Tongue (tissue), 3 donors: ENCODE results near the gene RTF1. TPM values are rescaled to one million over a fixed set of nuclear protein-coding genes. Genes with fewer than 3 reads are reported as not detected.

Experiments used
- DNase-seq: peaks from one replicate; pipeline ENCODE4 v3.0.0-alpha.2; 2015
- small RNA-seq: library from RNA; depleted of rRNA; stranded (forward); fragments of <200 nt; gene quantifications from one replicate; pipeline ENCODE3, GENCODE V24; 2014; ENCODE audit warnings: low replicate concordance
- total RNA-seq: library from RNA; depleted of rRNA; stranded (reverse); fragments of >200 nt; gene quantifications from one replicate; pipeline ENCODE4 v1.2.3, GENCODE V29; 2014

The RTF1 gene
- total RNA-seq, 1 donor from 2014 or later = 46.4 TPM

DNA sequence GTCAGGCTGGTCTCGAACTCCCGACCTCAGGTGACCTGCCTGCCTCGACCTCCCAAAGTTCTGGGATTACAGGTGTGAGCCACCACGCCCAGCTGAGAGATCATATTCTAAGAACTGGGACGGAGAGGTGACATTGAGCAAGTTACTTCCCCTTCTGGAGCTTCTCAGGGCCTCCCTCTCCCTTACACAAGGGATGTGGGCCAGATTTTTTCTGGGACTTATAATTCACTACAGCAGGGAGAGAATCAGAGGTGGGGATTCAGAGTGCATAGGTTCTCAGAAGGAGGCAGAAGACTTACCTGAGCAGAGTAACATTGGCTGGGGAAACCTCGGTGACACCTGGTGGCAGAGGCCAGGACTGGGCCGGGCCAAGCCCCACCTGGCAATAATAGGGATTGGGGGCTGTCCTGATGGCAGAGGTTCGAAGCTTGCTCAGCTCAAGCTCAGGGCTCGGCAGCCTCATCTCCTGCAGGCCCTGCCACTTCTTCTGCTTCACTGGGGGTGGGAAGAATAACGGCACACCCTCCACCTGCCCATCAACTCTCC lies 90.0 kb downstream of the RTF1 start:
- DNase-seq = no peak

DNA sequence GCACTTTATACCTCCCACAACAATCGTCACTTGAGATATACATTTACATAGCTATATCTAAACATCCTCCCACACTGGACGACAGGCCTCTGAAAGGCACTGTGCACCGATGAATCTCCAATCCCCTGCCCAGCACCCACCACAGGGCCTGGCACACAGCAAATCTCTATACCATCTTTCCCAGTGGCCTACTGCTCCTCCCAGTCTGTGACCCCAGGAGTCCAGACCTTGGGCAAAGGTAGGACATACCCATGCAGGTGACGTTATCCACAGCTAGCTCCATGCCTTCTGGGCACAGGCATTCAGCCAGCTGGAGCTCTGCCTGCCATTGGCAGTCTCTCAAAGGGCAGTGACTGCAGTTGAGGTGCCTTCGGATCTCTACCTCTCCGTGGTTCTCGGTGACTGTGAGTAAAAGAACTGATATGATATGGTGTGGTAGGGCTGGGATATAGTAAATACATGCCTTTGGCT lies 91.0 kb downstream of the RTF1 start:
- no peak for DNase-seq

- no peak for DNase-seq
Measured at GRCh38 chr15:41510728-41511127, 93.8 kb downstream of the RTF1 start.

- no peak for DNase-seq
Measured at GRCh38 chr15:41511331-41511898, 94.5 kb downstream of the RTF1 start.

DNA sequence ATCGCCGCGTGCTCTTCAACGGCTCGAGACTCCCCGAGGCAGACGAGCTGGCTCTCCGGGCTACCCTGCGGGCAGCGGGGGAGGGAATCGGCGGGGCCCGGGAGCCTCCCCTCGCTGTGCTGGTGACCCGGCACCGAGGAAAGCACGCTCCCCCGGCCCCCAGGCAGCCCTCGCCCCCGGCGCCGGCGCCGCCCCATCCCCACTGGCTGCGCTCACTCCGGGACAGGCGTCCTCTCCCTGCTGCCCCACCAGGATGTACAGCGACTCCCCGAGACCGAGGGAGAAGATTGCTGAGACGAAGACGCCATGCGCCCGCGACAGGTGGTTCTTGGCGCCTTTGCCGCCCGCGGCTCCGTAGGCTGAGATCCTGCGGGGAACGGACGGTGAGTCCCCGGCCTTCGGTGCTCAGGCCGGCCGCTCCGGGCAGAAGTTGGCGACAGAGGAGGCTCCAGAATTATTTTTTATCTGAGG lies 95.0 kb downstream of the RTF1 start:
- peak; percentile 26 for DNase-seq

- DNase-seq = no peak
Measured at GRCh38 chr15:41512512-41512939, 95.6 kb downstream of the RTF1 start.

DNA sequence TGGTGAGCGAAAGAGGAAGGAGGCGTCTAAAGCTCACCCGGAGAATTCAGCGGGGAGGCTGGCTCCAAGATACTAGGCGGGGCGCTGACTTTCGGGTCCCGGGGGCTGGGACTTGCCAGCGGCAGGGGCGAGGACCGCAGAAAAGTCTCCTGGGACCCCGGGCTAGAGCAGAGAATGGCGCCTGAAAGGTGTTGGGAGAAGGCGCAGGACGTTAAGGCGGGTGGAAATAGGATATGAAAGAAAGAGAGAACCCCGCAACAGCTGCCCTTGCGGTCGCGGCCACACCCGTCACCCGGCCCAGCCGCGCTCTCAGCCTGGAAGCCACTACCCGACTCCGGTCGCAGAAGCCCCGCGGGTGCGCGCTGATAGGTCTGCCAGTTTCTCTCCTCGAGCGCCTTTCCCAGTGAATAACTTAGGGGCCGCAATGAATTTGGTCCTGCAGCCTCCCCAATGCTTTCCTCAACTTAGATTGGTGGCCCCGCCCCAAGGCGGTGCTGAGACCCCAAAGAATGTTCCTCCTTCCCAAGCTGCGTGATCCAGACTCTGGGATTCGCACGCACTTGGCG lies 96.1 kb downstream of the RTF1 start:
- DNase-seq = peak; percentile 63

DNA sequence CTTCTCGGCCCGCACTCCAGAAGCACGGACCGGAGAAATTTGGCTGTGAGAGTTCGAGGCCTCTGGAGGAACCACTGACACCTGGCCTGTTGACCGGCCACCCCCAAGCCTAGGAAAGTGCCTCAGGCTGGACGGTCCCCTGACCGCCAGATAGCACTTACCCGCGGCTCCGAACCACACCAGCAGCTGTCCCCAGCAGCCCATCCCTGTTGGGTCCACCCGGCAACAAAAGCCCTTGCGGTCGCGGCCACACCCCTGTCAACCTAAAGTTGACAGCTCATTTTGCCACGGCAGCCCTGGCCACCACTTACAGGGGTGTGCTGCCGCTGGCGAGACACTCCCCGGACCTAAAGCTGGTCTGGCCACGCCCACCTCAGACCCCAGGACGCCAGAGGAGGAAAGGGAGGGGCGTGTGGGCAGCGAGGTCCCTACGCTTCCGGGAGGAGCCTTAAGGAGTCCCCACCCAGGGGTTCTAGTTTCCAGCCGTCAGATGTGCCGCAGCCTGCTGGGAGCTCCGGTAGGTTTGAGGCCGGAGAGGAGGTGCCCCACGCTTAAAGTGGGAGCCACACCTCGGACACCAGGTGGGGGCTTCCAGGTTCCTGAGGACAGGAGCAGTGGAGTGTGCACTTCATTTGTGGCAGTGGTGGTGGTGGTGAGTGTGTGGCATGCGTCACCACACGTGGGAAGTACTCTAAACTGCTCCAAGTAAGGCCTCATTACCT lies 96.8 kb downstream of the RTF1 start, which contains the start of gene LTK:
TSS of gene LTK (minus strand) at position 322 of the 722 bp plus-strand sequence. CDS start at position 204, 118 bp downstream.
- DNase-seq = peak; percentile 69

GRCh38 chr15:41517895-41518449 lies 101.1 kb downstream of the RTF1 start:
- no peak for DNase-seq

DNA sequence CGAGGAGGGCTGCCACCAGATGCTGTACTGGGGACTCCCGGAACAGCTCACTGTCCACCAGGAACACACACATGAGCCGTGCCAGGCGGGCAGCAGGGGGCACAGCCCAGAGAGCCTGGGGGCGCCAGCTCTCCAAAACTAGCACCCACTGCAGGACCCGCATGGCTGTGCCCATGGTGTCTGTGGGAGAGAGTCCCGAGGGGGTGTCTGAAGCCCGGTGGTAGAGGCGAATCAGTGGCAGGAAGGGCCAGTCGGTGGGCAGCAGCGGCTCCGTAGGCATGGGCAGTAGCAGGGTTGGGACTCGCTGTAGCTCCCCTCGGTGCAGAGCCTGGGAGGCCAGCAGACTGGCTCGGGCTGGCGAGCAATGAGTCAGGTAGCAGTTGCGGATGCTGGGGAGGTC lies 103.7 kb downstream of the RTF1 start:
- DNase-seq = no peak

GRCh38 chr15:41521614-41522013 lies 104.7 kb downstream of the RTF1 start:
- no peak for DNase-seq

DNA sequence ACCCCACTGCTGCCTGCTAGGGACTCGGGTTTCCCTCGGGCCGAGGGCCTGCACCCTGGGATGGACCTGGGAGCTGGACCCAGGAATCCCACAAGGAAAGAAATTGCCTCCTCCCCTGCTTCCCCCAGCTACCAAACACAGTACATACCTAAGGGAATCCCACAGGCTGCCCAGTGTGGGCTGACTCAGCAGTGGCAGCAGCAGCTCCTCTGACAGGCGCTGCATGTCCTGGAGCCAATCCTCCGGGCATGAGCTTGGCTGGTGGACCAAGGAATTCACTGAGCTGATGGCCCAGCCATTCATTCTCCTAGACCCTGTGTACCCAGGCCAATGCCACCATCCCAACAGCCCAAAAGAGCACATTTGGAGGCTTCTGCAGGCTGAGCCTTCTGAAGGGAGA lies 106.2 kb downstream of the RTF1 start:
- DNase-seq = no peak

- no peak for DNase-seq
Measured at GRCh38 chr15:41530363-41530956, 113.6 kb downstream of the RTF1 start.

Small RNA genes within 50 kb of the gene (small RNA-seq; reads per million reads assigned to genes)
- gene RNU6-1169P = not detected

Other genes with a start within 250 kb of the RTF1 start
- gene EXD1, start 186.3 kb upstream of the RTF1 start, total RNA-seq = not detected
- gene CHP1, start 185.8 kb upstream of the RTF1 start, total RNA-seq = 74.6 TPM
- 2.9 TPM for gene OIP5, start 84.5 kb upstream of the RTF1 start, total RNA-seq
- 46.2 TPM for gene NUSAP1, start 84.2 kb upstream of the RTF1 start, total RNA-seq
- gene NDUFAF1, start 14.6 kb upstream of the RTF1 start, total RNA-seq = 34.7 TPM
- gene ITPKA, start 76.8 kb downstream of the RTF1 start, total RNA-seq = 1.2 TPM
- gene LTK, start 96.7 kb downstream of the RTF1 start, total RNA-seq = 1.6 TPM
- 43.8 TPM for gene RPAP1, start 127.2 kb downstream of the RTF1 start, total RNA-seq
- 12.9 TPM for gene TYRO3, start 142.1 kb downstream of the RTF1 start, total RNA-seq
- 118 TPM for gene MGA, start 243.3 kb downstream of the RTF1 start, total RNA-seq